Measurements from ENCODE around the gene ARHGEF28.

ARHGEF28 gene

GRCh38 chr5:73822278-73822988 lies 196.4 kb downstream of the ARHGEF28 start:
- no peak for DNase-seq (ENCODE audit: low read depth)

- DNase-seq (ENCODE audit: low read depth), result no peak
Observed at GRCh38 chr5:73822989-73823339, 197.0 kb downstream of the ARHGEF28 start.

DNA sequence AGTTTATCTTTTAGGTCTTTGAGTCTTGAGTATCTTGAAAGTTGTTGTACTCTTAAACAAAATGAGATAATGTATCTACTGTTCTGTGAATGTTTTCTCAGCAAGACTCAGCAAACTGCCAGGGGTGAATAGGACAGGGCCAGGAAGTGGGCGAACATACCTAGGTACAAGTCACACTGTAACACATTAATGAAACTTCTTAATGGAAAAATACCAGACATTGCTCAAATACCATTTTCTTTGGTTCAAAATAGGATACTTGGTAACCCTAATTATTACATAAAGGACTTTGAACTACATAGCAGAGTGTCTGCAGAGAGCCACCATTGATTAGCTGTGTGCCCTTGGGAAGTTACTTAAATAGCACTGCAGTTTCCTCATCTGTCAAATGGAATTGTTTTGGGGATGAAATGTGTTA lies 197.5 kb downstream of the ARHGEF28 start:
- no peak for DNase-seq (ENCODE audit: low read depth)

DNA sequence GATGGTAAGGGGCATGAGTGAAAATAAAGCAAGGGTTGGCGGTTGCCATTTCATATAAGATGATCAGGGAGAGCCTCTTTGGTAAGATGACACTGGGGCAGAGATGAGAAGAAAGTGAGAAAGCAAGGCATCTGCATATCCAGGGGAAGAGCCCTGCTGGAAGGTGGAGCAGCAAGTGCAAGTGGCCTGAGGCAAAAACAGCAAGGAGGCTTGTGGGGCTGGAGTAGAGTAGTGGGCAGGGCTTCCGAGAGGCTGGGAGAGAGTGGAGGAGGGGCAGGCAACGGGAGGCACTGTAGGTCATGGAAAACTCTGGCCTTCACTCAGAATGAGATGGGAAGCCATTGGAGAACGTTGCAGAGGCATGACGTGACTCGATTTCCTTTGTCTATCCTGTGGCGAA lies 199.2 kb downstream of the ARHGEF28 start:
- DNase-seq (ENCODE audit: low read depth), result no peak

- DNase-seq (ENCODE audit: low read depth), result no peak
Observed at GRCh38 chr5:73825736-73826135, 199.7 kb downstream of the ARHGEF28 start.

DNA sequence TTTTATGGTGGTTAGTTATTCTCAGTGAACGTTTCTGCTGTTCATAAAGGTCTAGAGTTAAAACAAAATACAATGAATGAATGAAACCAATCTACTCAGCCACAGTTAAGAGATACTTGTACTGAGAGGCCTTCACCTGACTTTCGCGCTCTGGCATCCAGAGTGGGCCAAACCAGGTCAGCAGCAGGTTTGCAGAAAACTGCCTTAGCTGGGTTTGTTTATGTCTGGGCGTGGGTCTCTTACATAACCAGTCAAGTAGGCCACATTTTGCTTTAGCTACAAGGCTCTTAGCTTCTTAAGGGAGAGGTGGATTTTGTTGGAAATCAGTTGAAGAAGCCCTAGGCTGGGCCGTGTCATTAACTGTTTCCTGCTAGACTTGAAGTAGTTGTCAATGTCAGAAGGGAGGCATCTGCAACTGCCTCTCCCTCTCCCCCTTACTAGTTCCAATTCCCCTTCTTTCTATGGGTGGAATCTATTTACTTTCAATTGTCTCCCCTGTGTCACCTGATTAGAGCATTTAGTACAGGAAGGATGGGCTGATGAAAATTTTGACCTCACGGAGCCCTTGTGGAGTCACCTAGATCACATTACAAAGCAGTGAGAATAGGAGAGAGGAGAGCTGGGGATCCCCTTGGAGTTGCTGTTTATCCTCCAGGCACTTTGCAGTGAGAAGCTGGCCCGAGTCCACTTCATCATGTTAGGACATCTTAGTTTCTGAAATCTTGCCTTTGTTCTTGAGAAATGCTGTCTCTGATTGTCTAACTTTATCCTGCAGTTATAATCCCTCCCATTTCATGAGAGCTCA lies 200.5 kb downstream of the ARHGEF28 start:
- DNase-seq (ENCODE audit: low read depth), result no peak

GRCh38 chr5:73827106-73827450 lies 201.1 kb downstream of the ARHGEF28 start:
- DNase-seq (ENCODE audit: low read depth), result no peak

GRCh38 chr5:73828465-73828864 lies 202.5 kb downstream of the ARHGEF28 start:
- DNase-seq (ENCODE audit: low read depth), result no peak

DNA sequence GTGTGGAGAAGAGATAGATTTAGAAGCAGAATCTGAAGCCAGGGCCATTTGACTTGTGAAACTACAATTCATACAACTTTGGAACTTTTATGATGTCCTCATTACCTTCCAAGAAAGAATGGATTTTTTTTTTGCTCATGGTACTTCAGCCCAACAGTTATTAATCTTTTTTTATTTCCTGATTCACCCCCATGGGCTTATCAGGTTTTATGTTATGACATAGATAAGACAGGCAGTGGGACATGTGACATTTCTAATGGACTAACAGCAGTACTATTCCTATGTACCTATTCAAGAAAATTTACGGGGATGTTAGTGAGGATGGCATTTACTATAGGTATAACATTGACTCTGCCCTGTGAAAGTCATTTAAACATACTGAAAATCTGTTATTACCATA lies 204.7 kb downstream of the ARHGEF28 start:
- DNase-seq (ENCODE audit: low read depth), result no peak

- DNase-seq (ENCODE audit: low read depth), result no peak
Observed at GRCh38 chr5:73831066-73831465, 205.1 kb downstream of the ARHGEF28 start.

DNA sequence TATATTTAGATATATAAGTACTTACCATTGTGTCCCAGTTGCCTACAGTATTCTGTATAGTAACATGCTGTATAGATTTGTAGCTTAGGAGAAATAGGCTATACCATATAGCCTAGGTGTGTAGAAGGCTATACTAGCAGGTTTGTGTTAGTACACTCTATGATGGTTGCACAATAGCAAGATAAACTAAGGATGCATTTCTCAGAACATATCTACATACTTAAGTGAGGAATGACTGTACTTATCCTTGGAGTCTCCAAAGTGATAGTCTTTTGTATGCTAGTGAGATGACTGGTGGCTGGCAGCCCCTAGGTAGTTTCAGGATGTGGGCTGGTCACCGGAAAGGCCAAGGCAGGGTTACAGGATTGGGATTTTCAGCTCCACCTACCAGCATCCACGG lies 208.7 kb downstream of the ARHGEF28 start:
- DNase-seq (ENCODE audit: low read depth), result no peak

GRCh38 chr5:73835726-73836125 lies 209.7 kb downstream of the ARHGEF28 start:
- no peak for DNase-seq (ENCODE audit: low read depth)

DNA sequence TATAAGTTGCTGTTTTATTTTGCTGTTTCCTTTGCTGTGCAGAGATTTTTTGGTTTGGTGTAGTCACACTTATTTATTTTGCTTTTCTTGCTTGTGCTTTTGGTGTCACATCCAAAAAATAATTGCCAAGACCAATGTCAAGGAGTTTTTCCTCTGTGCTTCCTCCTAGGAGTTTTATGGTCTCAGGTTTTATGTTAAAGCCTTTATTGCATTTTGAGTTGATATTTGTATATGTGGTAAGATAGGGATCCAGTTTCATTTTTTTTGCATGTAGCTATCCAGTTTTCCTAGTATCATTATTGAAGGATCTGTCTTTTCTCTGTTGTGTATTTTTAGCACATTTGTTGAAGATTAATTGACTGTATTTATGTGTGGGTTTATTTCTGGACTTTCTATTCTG lies 210.6 kb downstream of the ARHGEF28 start:
- no peak for DNase-seq (ENCODE audit: low read depth)

DNA sequence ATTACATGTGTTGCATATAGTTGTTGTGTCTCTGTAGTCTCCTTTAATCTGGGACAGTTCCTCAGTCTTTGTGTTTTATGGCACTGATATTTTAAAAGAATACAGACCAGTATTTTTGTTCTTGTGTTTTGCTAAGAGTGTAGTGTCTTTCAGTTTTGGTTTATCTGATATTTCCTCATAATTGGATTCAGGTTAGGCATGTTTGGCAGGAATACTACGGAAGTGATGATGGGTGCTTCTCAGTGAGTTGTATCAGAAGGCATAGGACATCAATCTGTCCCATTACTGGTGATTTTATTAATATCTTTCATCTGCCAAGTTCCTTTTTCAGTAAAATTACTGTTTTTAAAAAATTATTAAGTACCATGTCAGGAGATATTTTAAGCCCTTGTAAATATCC lies 212.9 kb downstream of the ARHGEF28 start:
- no peak for DNase-seq (ENCODE audit: low read depth)

DNA sequence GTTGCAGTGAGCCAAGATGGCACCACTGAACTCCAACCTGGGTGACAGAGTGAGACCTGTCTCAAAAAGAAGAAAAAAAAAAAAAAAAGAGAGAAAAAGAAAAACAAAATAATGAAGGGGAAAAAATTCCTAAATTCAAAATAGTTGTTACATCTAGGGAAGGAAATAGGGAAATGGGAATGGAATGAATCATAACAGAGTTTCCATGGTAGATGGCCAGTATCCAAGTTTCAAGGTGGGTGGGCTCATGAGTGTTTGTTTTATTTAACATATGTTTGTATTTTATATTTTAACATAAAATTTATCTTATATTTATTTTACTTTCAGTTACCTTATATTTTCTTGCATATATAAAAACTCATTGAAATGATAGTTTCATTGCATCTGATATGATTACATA lies 215.6 kb downstream of the ARHGEF28 start:
- no peak for DNase-seq (ENCODE audit: low read depth)

GRCh38 chr5:73844165-73844564 lies 218.2 kb downstream of the ARHGEF28 start:
- no peak for DNase-seq (ENCODE audit: low read depth)

DNA sequence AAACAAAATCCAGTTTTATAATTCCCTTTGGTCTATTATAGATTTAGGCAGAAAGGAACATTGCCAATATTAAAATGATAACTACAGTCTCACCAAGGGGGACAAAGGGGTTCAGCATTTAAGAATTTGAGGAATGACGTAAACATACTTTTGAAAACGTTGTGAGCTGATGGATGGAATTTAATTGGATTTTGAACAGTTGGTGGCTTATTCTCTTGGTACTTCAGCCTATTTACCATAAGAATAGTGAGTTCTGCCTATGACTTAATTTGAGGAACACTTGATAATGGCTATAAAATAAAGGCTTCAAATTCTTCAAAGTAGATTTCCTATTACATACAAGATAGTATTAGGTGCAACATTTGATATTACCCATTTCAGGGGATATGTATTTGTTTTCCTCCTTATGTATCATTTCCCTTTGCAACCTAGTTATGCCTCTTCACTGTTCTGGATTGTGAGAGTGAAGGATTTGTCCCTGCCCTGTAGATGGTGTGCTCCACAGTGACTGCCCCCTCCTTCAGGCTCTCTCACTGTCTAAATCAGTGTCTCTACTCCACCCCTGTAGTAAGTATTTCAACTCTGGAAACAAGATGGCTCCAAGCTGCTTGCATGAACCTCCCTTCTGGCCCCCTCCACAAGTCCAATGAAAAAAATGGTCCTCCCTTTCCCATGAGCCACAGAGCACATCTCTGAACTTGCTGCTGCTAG lies 225.6 kb downstream of the ARHGEF28 start:
- DNase-seq (ENCODE audit: low read depth), result no peak

GRCh38 chr5:73853091-73853490 lies 227.1 kb downstream of the ARHGEF28 start:
- DNase-seq (ENCODE audit: low read depth), result no peak

DNA sequence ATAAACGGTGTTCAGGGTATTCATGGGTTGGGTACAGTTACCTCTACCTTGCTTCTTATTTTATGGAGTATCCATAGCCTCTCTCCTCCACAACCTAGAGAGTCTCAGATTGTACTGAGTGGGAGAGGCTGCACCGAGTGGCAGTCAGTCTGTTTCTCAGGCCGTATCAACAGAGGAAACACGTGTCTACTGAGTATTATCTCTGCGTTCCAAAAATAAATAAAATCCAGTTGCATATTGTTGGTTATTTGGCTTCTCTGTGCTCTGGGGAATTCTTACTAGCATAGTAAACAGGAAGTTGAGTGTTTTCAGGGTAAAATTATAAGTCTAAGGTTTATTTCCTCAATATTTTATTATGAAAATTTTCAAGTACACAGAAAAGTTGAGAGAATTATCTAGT lies 231.0 kb downstream of the ARHGEF28 start:
- DNase-seq (ENCODE audit: low read depth), result no peak

GRCh38 chr5:73857446-73857845 lies 231.4 kb downstream of the ARHGEF28 start:
- no peak for DNase-seq (ENCODE audit: low read depth)

DNA sequence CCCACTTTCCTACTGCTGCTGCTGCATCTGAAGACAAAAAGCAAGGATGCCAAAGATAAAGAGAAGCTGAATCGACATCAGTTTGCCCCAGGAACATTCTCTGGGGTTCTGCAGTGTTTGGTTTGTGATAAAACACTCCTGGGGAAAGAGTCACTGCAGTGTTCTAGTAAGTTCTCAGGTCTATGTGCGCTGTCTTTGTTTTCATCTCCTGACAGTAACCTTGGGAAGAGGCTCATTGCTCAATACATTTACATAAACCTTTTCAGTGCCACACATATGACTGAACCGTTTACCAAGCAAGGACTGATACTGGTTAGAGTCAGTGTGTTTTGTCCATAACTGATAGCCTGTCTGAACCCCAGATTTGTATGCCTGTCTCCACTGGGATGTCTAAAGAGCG lies 232.1 kb downstream of the ARHGEF28 start:
- no peak for DNase-seq (ENCODE audit: low read depth)

- DNase-seq (ENCODE audit: low read depth), result no peak
Observed at GRCh38 chr5:73858776-73859175, 232.8 kb downstream of the ARHGEF28 start.

DNA sequence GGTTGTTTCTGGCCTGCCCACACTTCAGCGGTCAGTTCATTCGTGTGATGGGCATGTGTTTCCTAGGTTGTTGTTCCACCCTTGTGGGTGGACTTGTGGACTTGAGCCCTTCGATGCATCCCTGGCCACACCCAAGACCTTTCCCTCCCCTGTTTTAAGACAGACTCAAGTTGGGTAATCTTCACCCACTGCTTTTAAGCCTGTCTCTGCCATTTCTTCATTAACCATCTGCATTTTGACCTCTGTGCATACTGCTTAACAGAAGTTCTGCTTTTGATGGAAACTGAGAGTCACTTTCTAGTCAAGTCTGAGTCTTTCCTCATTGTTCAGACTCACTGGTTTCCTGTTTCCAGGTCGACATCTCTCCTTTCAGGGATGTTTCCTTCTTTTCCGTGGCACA lies 233.7 kb downstream of the ARHGEF28 start:
- DNase-seq (ENCODE audit: low read depth), result no peak

Measured in stimulated activated CD8-positive, alpha-beta memory T cell treated with anti-CD3 and anti-CD28 coated beads, Interleukin-7, amount 100 ng/mL, for 24 hours (primary cell).